Progenitor cell of endocrine pancreas (in vitro differentiated cells): ENCODE results near the gene TPSG1. TPM values are rescaled to one million over a fixed set of nuclear protein-coding genes. Genes with fewer than 3 reads are reported as not detected.

Experiments used
- DNase-seq: peaks from one replicate; pipeline ENCODE4 v3.0.0; 2021; ENCODE audit warnings: low spot score; ENCODE audit not compliant: unreplicated experiment
- H3K27ac Mint-ChIP-seq: 2 replicates; pipeline ENCODE4 v1.8.0; 2021; ENCODE audit warnings: mild to moderate bottlenecking, moderate library complexity, mixed read lengths
- H3K27me3 Mint-ChIP-seq: 2 replicates; pipeline ENCODE4 v1.8.0; 2021; ENCODE audit warnings: mixed read lengths
- H3K36me3 Mint-ChIP-seq: 2 replicates; pipeline ENCODE4 v1.8.0; 2022; ENCODE audit warnings: mixed read lengths; ENCODE audit not compliant: insufficient read depth
- H3K4me1 Mint-ChIP-seq: 2 replicates; pipeline ENCODE4 v1.8.0; 2021; ENCODE audit warnings: low read depth, mixed read lengths
- H3K4me3 Mint-ChIP-seq: 2 replicates; pipeline ENCODE4 v1.8.0; 2021; ENCODE audit warnings: low read depth, mild to moderate bottlenecking, moderate library complexity, mixed read lengths
- H3K9me3 Mint-ChIP-seq: 2 replicates; pipeline ENCODE4 v1.8.0; 2021; ENCODE audit warnings: low read depth, mixed read lengths
- CTCF ChIP-seq: fragments of 200-600 bp; sonication (generic); IDR thresholded peaks from one replicate; pipeline ENCODE4 v1.5.0; 2021; ENCODE audit warnings: antibody characterized with exemption, mild to moderate bottlenecking; ENCODE audit not compliant: unreplicated experiment
- total RNA-seq: library from RNA; stranded (reverse); gene quantifications from 2 replicates; pipeline ENCODE4 v1.2.1, GENCODE V29; 2021

TPSG1 gene
- total RNA-seq, 1 donor from 2014 or later = not detected

DNA sequence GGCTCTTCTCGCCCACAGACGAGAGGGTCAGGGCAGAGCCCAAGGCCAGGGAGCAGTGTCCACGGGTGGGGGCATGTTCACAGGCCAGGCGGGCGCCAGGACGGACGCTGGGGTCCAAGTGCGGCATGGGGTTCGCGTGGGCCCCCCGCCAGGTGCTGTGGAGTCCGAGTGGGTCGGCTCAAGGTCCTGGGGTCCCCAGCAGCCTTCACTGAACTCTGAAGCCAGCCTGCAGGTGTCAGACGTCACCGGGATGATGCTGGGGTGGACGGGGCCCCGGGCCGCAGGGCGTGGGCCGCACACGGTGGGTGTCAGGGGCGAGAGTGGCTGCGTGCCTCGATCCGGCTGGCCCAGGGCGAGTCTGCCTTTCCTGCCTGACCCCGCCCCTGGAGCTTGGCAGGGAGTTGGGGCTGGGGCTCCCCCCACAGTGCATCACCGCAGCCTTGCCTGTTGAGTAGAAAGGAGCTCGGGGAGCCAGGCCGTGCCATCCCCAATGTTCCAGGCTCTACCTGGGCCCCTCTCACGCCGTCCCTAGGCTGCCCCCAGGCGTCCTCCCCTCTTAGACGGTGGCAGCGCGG is 53.1 kb downstream of the TPSG1 start:
- DNase-seq = no peak
- H3K4me3 Mint-ChIP-seq = no peak overlapping the region
- H3K4me1 Mint-ChIP-seq = no peaks in the 10 kb centered on the region
- peaks cover 1% of the 10 kb centered on the region for H3K36me3 Mint-ChIP-seq
- H3K9me3 Mint-ChIP-seq = no peaks in the 10 kb centered on the region
- no peak for TF ChIP-seq CTCF
- no peak overlapping the region for H3K27ac Mint-ChIP-seq
- H3K27me3 Mint-ChIP-seq = no peaks in the 10 kb centered on the region

Other genes with a start within 250 kb of the TPSG1 start
- 6.7 and 7.1 TPM in 2 replicates for gene SOX8, start 243.5 kb downstream of the TPSG1 start, total RNA-seq
- gene SSTR5, start 152.5 kb downstream of the TPSG1 start, total RNA-seq = 1.0 and 1.4 TPM in 2 replicates
- not detected in 2 replicates for gene C1QTNF8, start 129.0 kb downstream of the TPSG1 start, total RNA-seq
- gene CACNA1H, start 72.2 kb downstream of the TPSG1 start, total RNA-seq = 42.3 and 42.8 TPM in 2 replicates
- not detected in 2 replicates for gene TPSB2, start 4.9 kb upstream of the TPSG1 start, total RNA-seq
- gene TPSAB1, start 15.4 kb upstream of the TPSG1 start, total RNA-seq = not detected in 2 replicates
- not detected in 2 replicates for gene TPSD1, start 30.8 kb upstream of the TPSG1 start, total RNA-seq
- gene UBE2I, start 84.4 kb upstream of the TPSG1 start, total RNA-seq = 211 and 212 TPM in 2 replicates
- 17.5 and 18.2 TPM in 2 replicates for gene BAIAP3, start 108.4 kb upstream of the TPSG1 start, total RNA-seq
- gene TSR3, start 126.6 kb upstream of the TPSG1 start, total RNA-seq = 52.6 and 56.8 TPM in 2 replicates
- 49.7 and 51.7 TPM in 2 replicates for gene GNPTG, start 126.7 kb upstream of the TPSG1 start, total RNA-seq
- 31.5 and 33.1 TPM in 2 replicates for gene UNKL, start 189.4 kb upstream of the TPSG1 start, total RNA-seq
- gene UQCC4, start 195.5 kb upstream of the TPSG1 start, total RNA-seq = 10.8 and 11.3 TPM in 2 replicates
- 7.1 and 7.6 TPM in 2 replicates for gene PERCC1, start 205.8 kb upstream of the TPSG1 start, total RNA-seq
- gene CCDC154, start 219.3 kb upstream of the TPSG1 start, total RNA-seq = 4.8 and 5.7 TPM in 2 replicates
- 85.3 and 89.4 TPM in 2 replicates for gene CLCN7, start 249.8 kb upstream of the TPSG1 start, total RNA-seq